ENCODE measurements around the gene NR5A1.

NR5A1 gene

DNA sequence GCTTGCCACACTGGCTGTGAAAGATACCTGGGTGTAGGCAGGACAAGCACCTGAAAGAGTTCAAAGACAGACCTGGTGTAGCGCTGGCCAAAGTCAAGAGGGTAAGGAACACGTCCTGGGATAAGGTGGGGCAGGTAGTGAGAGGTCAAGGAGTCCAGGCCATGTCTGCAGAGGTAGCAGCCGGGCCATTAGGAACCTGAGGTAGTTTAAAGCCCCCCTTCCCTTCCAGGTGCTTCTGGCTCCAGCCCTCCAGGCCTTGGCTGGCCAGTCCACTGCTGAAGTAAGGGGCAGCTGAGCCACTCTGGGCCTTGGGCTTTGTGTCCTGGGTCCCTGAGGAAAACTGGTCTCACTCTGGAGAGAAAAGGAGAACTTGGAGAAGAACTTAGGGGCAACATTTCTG is 13.9 kb upstream of the NR5A1 start:
- TF ChIP-seq CTCF (IDR thresholded peaks at IDR 0.05; ENCODE audit: low read depth, low read length, poor library complexity, severe bottlenecking) (no peak), EZH2phosphoT487 (IDR thresholded peaks at IDR 0.05; ENCODE audit: borderline replicate concordance, low read length) (no peak)
- no peak overlapping the region for H3K27ac ChIP-seq (ENCODE audit: low read depth, low read length)
- H3K4me2 ChIP-seq (ENCODE audit: low read length), result no peak overlapping the region
- no peaks in the 10 kb centered on the region for H3K79me2 ChIP-seq (ENCODE audit: control insufficient read depth, low read length)
- no peaks in the 10 kb centered on the region for H3K9me2 ChIP-seq (replicated peaks; ENCODE audit: control insufficient read depth, low read length)
- H3F3A ChIP-seq (ENCODE audit: control insufficient read depth, insufficient read depth), result no peaks in the 10 kb centered on the region
- no peaks in the 10 kb centered on the region for H3K27me3 ChIP-seq (ENCODE audit: control insufficient read depth, low read length)
- H3K4me1 ChIP-seq (ENCODE audit: control insufficient read depth, low read length), result no peaks in the 10 kb centered on the region
- H3K9me3 ChIP-seq (ENCODE audit: control insufficient read depth, insufficient read depth, low read length), result no peaks in the 10 kb centered on the region
- H4K20me1 ChIP-seq (ENCODE audit: control insufficient read depth, insufficient read depth, low read depth, low read length), result no peaks in the 10 kb centered on the region
- no peak overlapping the region for H3K4me3 ChIP-seq (ENCODE audit: low read length)
- H3K36me3 ChIP-seq (ENCODE audit: control insufficient read depth, low read length), result no peaks in the 10 kb centered on the region

- no peaks in the 10 kb centered on the region for H3F3A ChIP-seq (ENCODE audit: control insufficient read depth, insufficient read depth)
- no peaks in the 10 kb centered on the region for H4K20me1 ChIP-seq (ENCODE audit: control insufficient read depth, insufficient read depth, low read depth, low read length)
- H3K9me2 ChIP-seq (replicated peaks; ENCODE audit: control insufficient read depth, low read length), result no peaks in the 10 kb centered on the region
- H3K4me3 ChIP-seq (ENCODE audit: low read length), result no peak overlapping the region
- no peak overlapping the region for H3K4me2 ChIP-seq (ENCODE audit: low read length)
- no peaks in the 10 kb centered on the region for H3K4me1 ChIP-seq (ENCODE audit: control insufficient read depth, low read length)
- H3K27me3 ChIP-seq (ENCODE audit: control insufficient read depth, low read length), result no peaks in the 10 kb centered on the region
- no peaks in the 10 kb centered on the region for H3K9me3 ChIP-seq (ENCODE audit: control insufficient read depth, insufficient read depth, low read length)
- TF ChIP-seq CTCF (IDR thresholded peaks at IDR 0.05; ENCODE audit: low read depth, low read length, poor library complexity, severe bottlenecking) (no peak), EZH2phosphoT487 (IDR thresholded peaks at IDR 0.05; ENCODE audit: borderline replicate concordance, low read length) (no peak)
- H3K36me3 ChIP-seq (ENCODE audit: control insufficient read depth, low read length), result no peaks in the 10 kb centered on the region
- no peaks in the 10 kb centered on the region for H3K79me2 ChIP-seq (ENCODE audit: control insufficient read depth, low read length)
- no peak overlapping the region for H3K27ac ChIP-seq (ENCODE audit: low read depth, low read length)
These were observed 13.0 kb upstream of the NR5A1 start for GRCh38 chr9:124520206-124520596.

- H3K27ac ChIP-seq (ENCODE audit: low read depth, low read length), result no peak overlapping the region
- H3K4me2 ChIP-seq (ENCODE audit: low read length), result no peak overlapping the region
- H3K4me1 ChIP-seq (ENCODE audit: control insufficient read depth, low read length), result peaks cover 4% of the 10 kb centered on the region; the same call in 1 of the 2 replicates
- no peak overlapping the region for H3K4me3 ChIP-seq (ENCODE audit: low read length)
- no peaks in the 10 kb centered on the region; the same call in 1 of the 2 replicates for H4K20me1 ChIP-seq (ENCODE audit: control insufficient read depth, insufficient read depth, low read depth, low read length)
- TF ChIP-seq CTCF (IDR thresholded peaks at IDR 0.05; ENCODE audit: low read depth, low read length, poor library complexity, severe bottlenecking) (no peak), EZH2phosphoT487 (IDR thresholded peaks at IDR 0.05; ENCODE audit: borderline replicate concordance, low read length) (no peak)
- H3K36me3 ChIP-seq (ENCODE audit: control insufficient read depth, low read length), result no peaks in the 10 kb centered on the region
- no peaks in the 10 kb centered on the region for H3K9me2 ChIP-seq (replicated peaks; ENCODE audit: control insufficient read depth, low read length)
- H3K79me2 ChIP-seq (ENCODE audit: control insufficient read depth, low read length), result no peaks in the 10 kb centered on the region
- H3K27me3 ChIP-seq (ENCODE audit: control insufficient read depth, low read length), result no peaks in the 10 kb centered on the region
- H3K9me3 ChIP-seq (ENCODE audit: control insufficient read depth, insufficient read depth, low read length), result no peaks in the 10 kb centered on the region
- no peaks in the 10 kb centered on the region for H3F3A ChIP-seq (ENCODE audit: control insufficient read depth, insufficient read depth)
These were observed 10.9 kb upstream of the NR5A1 start for GRCh38 chr9:124518116-124518515.

Data from DOHH2 (cell line).